Activated CD4-positive, alpha-beta T cell treated with anti-CD3 and anti-CD28 coated beads for 4 hours (primary cell): Measurements from ENCODE around the gene TC2N.
"Not testable (repeated sequence)": the region's sequence is repeated elsewhere in the genome, so short reads cannot be mapped to it uniquely, and the experiment has no call there.

ENCODE experiments used
- DNase-seq, 2 donors: peaks; one replicate each; pipeline ENCODE4 v3.0.0-alpha.2; 2020

TC2N gene

GRCh38 chr14:91750634-91751198 lies 116.6 kb downstream of the TC2N start:
- DNase-seq: no peak

GRCh38 chr14:91749868-91750267 lies 117.5 kb downstream of the TC2N start:
- no peak for DNase-seq

- DNase-seq: no peak
These were observed 119.3 kb downstream of the TC2N start for GRCh38 chr14:91748049-91748448.

GRCh38 chr14:91745344-91745743 lies 122.0 kb downstream of the TC2N start:
- DNase-seq: no peak

GRCh38 chr14:91744068-91744480 lies 123.3 kb downstream of the TC2N start:
- no peak for DNase-seq

GRCh38 chr14:91743305-91743653 lies 124.1 kb downstream of the TC2N start:
- DNase-seq: no peak

- no peak for DNase-seq
These were observed 124.6 kb downstream of the TC2N start for GRCh38 chr14:91742621-91743304.

- not testable (repeated sequence) for DNase-seq
These were observed 127.5 kb downstream of the TC2N start for GRCh38 chr14:91739867-91740266.

GRCh38 chr14:91737619-91738018 lies 129.7 kb downstream of the TC2N start:
- DNase-seq: no peak

- DNase-seq: no peak
These were observed 134.4 kb downstream of the TC2N start for GRCh38 chr14:91732859-91733477.

- no peak for DNase-seq
These were observed 134.9 kb downstream of the TC2N start for GRCh38 chr14:91732439-91732838.

GRCh38 chr14:91731986-91732385 lies 135.3 kb downstream of the TC2N start, which contains the start of gene CATSPERB:
Gene CATSPERB, minus strand, starts transcription at chr14:91732086. Its CDS starts 2,607 bp downstream, at chr14:91729479.
- no peak for DNase-seq

GRCh38 chr14:91731018-91731417 lies 136.3 kb downstream of the TC2N start:
- DNase-seq: no peak

- no peak for DNase-seq
These were observed 137.6 kb downstream of the TC2N start for GRCh38 chr14:91729756-91730155.
